DMS53 (cell line): ENCODE data around the gene RRAS.

Experiments used
- DNase-seq: peaks from one replicate; lab custom pipeline; 2025; lab: John Stamatoyannopoulos, UW

The RRAS gene

DNA sequence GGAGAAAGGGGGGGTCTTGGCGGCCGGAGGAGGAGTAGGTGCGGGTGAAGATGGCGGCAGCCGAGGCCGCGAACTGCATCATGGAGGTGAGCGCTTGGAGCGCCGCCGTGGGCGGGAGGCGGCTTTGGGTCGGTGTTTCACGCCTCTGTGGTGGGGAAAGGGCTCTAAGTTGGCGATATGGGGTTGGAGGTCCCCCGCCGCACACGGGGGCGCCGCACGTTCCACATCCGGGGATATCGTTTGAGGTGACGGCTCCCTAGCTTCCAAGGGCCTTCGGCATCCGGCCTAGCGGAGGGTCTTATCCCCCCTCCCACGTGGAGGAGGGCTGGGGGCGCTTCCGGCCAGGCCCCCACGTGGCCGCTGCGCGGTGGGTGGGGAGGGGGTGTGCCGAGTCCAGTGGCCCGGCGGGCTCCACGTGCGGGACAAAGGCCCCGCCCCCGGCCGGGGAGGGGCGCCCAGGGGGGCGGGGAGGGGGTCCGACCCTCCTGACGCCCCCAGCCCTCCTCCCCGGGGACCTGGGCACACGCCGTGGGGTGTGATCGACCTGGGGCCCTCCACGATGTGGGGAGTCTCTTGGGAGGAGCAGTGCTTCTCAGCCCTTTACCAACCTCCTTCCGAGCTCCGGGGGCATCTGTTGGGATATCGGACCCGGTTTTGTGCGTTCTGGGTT lies 37.4 kb upstream of the RRAS start, which contains the start of gene PRMT1:
Gene PRMT1, plus strand, starts transcription at position 41 of the 670 bp plus-strand sequence. Its CDS starts 10 bp downstream, at position 51.
- peak; percentile 68 for DNase-seq

DNA sequence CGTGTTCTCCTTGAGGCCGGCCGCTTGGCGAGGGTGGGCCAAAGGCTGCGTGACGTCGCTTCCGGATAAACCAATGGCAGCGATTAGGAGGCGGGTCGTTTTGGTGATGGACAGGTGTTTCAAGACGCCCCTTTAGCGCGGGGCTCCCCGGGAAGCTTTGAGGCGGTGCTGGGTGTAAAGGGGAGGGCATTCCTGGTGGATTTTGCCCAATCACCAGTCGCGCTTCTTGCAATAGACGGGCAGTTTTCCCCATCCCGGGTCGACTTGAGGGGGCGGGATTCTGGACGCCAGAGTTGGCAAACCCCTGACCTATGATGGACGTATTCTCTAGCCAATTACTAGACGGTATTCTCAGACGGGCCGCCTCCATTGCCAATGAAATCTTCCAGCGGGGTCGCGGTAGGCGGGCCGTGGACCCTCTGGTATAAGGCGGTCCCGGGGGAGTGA lies 36.9 kb upstream of the RRAS start:
- DNase-seq: peak; percentile 99

DNA sequence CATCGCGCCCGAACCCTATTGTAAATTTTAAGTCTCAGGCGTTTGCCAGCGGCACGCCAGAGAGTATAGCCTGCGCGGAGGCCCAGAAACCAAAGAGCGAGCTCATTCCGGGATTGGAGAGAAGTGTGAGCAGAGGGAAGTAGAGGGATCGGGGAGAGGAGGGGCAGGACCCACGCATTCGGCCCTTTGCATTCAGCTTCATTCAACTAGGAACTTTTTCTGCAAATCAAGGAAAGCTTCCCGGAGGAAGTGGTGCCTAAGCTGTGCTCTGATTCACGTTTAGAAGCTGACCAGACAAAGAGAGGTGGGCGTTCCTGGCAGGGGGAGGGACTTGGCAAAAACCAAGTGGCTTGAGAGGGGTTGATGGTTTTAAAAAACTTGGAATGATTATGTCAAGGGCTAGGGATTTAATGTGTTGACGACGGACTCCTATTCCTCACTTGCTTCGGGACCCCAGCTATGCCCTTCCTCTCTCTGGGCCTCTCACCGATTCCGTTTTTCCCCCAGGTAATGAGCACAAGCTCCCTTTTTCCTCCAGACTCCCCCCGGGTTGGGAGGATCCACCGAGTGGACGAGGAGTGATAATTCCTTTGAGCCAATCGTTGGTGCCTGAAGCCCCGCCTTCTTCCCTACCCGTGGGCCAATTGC lies 36.3 kb upstream of the RRAS start:
- DNase-seq: peak; percentile 95

DNA sequence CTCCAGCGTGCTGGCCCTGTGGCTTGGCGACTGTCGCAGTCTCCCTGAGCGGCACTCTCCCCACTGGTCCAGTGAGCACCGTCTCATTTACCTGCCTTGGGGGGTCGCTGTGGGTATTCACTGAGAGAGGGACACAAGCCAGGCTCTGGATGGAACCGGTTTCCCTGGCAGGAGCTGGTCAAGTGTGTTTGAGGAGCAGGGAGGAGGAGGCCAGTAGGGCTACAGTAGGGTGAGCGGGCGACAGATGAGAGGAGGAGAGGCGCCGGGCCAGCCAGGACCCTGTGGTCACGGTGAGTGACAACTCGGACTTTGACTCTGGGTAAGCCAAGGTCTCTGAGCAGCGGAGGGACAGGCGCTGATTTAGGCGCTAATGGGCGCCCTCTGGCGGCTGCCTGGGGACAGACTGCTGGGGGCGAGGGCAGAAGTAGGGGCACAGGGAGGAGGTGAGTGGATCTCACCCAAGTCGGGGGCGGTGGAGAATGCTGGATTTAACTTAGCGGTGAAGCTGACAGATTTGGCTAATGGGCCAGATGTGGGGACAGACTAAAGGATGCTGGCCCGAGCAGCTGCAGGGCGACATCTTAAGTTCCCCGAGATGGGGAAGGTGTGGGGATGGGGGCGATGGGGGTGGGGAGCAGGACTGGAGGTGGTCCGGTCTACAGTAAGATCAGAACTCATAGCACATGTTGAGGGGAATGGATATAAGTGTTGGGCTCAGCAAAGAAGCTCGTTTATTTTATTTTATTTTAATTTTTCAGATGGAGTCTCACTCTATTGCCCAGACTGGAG lies 32.4 kb upstream of the RRAS start:
- DNase-seq: peak; percentile 89

DNA sequence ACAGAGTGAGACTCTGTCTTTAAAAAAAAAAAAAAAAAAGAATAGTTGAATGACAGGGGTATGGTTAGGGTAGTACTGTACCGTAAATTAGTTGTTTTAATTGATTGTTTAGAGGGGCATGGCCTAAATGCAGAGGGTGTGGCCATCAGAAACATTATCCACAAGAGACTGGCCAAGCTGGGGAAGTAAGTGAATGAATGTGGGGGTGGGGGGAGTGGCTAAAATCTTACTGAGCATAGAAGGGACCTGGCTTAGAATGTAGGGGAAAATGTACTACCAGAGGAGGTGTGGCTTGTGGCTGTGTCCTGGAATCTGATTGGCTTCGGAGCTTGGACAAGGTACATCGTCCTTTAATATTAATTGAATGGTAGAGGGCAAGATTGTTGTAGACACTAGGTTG lies 29.6 kb upstream of the RRAS start:
- no peak for DNase-seq

DNA sequence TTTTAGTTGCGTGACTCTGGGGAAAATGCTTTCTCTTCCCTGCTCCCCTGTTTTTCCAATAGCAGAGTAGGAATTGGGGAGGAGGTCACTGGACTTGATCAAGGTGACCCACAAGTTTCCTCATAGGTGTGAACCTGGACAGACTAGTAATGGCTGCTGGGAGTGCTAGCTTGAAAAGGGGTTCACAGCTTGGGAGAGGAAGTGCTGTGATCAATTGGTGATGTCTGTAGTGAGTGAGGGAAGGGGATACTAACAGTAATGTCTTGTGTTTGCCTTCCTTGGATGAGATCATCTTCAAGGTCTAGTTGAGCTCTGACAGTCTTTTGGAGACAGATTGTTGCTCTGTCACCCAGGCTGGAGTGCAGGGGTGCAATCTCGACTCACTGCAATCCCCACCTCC lies 27.5 kb upstream of the RRAS start:
- no peak for DNase-seq

DNA sequence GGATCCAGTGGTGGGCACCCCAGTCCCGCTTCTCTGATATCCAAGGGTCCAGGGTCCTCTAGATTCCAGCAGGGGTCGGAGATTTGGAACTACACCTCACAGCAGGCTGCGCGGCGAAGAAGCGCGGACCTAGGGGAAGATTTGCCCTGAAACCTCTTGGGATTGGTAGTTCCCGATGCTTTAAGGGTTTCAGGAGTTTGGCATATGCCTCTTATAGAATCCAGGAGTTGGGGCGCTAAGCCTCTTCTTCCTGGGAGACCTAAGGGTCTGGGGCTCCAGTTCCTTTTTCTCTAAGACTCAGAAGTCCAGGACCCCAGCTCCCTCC lies 26.1 kb upstream of the RRAS start:
- peak; percentile 42 for DNase-seq

DNA sequence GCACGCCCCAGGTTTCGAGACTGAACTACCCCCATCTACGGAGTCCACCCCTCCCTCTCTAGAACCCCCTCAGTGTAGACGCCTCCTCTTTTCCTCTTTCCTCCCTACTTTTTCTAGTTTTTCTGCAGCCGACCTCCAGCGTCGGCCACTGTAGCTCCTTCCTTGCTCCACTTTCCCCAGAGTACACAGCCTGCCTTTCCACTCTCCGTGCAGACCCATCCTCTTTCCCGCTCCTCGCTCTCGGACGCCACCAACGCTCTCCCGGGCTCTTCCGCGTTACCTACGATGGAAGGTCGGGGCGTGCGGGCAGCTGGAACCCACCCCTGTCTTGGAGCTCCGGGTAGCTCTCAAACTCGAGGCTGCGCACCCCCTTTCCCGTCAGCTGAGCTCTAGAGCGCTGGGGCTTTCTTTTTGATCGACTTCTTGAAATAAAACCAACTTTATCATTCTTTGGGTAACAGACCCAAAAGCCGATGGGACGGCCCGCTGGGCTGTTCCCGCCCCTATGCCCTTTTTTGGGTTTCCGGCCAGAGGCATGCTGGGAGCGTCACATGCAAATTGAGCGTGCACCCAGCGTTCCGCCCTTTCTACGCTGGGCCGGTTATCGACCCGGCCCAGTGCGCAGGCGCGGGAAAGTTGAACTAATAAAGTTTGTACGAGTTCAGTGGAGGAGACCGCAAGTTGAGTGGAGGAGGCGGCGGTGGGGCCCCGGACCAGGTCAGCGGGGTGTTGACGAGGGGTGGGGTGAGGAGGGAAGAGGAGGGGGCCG lies 25.6 kb upstream of the RRAS start, which contains the start of the genes BCL2L12 and IRF3:
Gene BCL2L12, plus strand, starts transcription at position 583 of the 769 bp plus-strand sequence. CDS start 760 bp downstream, outside the sequence.
Gene IRF3, minus strand, starts transcription at position 507 of the 769 bp plus-strand sequence. CDS start 1,019 bp downstream, outside the sequence.
- peak; percentile 94 for DNase-seq

DNA sequence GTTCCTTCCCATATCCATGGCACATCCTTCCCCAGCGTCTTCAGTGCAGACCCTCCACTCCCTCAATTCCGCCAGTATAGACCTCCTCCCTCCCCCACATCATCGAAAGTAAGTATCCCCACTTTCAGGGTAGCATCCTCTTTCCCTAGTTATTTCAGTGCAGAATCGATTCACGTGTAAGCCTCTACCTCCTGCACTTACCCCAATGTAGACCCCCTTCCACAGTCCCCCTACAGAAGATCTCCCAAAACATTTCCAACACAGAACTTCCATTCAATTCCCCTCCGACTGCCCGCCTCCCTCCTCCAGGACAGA lies 25.1 kb upstream of the RRAS start:
- DNase-seq: no peak

DNA sequence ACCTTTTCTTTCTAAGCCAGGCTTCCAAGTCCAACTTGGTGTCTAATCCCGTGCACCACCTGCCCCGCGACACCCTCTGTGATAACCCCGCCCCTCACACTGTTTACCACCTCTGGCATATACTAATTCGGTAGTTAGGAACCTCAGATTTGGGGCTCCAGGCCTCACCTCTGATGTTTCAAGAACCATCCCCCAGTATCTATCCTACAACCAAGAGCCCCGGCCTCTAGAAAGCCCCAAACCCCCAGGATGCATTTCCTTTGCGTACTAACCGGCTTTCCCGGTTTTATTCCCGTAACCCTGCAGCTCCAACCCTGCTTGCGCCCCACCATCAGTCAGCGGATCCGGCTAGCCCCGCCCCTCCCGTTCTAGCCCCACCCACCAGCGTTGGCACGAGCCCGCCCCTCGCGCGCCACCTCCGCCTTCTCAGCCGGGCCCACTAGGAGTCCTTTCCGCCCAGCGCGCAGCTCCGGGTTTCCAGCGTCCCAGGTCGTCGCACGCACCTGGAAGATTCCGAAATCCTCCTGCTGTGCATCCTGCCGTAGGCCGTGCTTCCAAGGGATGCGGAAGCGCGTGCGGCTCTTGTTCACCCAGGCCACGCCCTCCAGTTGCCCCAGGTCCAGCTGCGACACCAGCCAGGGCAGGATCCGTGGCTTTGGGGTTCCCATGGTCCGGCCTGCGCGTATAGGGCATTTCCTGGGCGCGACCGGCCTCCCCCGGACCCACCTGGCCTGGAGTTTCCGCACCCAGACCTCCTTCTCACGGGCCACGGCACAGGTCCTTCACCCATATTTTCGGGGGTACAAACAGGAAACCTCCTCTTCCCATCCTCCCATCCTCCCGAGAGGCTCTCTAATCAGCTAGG lies 24.5 kb upstream of the RRAS start:
- peak; percentile 97 for DNase-seq

DNA sequence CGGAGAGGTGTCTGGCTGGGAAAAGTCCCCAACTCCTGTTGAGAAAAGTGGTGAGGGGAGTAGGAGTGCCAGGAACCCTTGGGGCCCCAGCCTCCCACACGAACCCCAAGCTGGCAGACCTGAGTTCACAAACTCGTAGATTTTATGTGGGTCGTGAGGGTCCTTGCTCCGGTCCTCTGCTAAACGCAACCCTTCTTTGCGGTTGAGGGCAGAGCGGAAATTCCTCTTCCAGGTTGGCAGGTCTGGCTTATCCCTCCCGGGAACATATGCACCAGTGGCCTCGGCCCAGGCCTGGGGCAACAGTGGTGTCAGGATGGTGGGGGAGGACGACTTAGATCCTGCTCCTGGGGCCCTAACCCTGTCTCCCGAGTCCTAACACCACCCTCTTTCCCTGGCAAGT lies 23.3 kb upstream of the RRAS start:
- DNase-seq: no peak

DNA sequence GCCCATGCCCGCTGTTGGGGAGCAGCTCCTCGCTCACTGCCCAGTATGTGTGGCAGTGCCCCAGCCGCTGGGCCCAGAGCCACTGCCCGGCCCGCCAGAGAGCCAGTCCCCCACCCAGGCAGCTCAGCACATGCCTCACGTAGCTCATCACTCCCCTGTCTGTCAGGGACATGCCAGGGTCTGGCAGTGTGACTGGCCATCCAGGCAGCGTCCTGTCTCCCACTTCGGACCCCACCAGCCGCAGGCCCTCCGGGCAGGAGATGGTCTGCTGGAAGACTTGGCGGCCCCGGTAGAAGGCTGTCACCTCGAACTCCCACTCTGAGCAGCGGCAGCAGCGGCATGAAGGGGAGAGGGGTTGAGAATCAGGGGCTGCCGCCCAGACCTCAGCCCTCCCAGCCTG lies 22.1 kb upstream of the RRAS start:
- DNase-seq: no peak

DNA sequence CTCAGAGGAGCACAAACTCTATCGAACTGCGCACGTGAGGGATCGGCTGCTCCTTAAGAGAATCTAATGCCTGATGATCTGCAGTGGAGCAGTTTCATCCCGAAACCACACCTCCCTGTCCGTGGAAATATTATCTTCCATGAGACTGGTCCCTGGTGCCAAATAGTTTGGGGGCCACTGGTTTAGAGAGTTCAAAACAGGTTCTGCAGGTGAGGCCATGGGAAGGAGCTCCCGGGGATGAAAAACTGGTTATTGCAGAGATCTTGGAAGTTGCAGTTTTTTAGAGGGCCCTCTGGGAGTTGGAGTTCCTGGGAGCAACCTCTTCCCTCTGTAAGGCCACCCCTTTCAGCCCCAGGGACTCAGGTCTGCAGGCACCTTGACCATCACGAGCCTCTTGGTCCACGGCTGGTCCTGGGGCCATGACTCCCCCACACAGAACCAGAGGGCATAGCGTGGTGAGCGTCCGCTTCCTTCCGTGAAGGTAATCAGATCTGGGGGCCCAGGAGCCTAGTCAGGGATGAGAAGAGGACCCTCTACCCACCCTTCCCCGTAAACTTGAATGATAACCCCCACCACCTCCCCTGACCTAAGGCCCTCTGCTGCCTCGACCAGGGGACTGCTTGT lies 20.5 kb upstream of the RRAS start:
- no peak for DNase-seq

DNA sequence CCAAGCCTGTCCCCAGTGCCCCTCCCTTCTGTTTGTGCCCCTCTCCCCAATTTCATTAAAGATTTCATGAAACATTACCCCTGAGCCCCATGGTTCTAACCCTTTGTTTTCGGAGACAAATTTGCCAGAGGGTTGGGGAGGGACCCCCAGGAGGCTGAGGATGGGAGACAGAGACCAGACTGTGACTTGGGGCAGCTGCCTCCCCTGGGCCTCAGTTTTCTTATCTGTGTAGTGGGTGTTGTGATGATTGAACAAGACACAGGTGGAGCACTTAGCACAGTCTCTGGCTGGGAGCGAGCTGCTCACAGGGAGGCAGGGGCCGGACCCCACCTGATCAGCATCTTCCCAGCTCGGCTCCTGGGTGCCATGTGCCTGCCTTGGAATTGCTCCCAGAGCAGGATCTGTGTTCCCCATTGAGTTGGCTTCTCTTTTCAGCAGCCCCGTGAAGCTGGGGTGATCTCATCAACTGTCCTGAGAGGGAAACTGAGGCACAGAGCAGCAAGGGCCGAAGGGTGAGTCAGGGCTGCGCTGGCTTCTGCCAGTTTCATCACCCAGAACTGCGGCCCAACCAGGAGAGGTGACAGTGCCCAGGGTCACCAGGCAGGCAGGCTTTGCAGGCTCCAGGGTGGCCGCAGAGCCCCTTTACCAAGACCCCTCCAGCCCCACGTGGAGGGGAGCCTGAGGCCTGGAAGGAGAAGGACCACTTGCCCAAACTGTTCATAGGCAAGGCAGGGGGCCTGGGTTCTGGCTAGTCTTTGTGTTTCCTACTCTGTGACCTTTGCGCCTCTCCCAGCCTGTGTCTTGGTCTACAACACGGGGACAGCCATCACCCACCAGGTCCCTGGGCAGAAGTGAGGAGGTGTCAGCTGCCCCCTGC lies 18.9 kb upstream of the RRAS start:
- DNase-seq: no peak

DNA sequence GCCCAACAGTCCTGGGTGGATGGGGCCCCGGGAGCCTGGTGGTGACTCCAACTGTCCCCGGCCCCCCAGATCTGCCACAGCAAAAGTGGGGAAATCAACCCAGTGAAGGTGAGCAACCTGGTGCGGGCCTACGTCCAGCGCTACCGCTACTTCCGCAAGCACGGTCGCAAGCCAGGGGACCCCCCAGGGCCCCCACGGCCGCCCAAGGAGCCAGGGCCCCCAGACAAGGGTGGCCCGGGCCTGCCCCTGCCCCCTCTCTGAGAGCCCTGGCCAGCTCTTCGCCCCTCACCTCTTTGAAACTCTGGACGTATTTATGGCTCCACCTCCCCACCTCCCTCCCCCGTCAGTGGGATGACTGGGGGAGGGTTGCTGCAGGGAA lies 18.2 kb upstream of the RRAS start:
- DNase-seq: no peak

DNA sequence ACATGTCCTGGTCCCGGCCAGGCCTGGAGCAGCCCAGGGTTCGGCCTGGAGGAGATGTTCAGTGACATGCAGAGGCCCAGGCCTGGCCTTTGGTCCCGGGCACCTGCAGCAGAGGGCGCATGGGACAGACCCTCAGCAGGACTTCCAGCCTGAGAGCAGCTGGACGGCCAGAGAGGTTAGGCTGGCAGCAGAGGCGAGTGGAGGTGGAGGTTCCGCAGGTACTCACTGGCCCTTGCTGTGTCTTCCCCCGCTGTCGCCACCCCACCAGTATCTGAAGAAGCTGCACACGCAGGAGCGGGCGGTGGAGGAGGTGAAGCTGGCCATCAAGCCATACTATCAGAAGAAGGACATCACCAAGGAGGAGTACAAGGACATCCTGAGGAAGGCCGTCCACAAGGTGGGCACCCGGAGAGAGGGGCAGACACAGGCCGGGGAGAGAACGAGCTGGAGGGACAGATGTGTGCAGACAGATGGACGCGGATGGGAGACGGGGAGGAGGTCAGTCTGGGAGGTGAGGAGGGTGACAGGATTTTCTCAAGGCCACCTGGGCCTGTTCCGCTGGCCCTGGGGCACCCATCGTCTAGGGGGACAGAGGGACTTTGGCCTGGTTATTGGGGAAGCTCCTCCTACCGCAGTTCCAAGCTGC lies 17.7 kb upstream of the RRAS start:
- no peak for DNase-seq

DNA sequence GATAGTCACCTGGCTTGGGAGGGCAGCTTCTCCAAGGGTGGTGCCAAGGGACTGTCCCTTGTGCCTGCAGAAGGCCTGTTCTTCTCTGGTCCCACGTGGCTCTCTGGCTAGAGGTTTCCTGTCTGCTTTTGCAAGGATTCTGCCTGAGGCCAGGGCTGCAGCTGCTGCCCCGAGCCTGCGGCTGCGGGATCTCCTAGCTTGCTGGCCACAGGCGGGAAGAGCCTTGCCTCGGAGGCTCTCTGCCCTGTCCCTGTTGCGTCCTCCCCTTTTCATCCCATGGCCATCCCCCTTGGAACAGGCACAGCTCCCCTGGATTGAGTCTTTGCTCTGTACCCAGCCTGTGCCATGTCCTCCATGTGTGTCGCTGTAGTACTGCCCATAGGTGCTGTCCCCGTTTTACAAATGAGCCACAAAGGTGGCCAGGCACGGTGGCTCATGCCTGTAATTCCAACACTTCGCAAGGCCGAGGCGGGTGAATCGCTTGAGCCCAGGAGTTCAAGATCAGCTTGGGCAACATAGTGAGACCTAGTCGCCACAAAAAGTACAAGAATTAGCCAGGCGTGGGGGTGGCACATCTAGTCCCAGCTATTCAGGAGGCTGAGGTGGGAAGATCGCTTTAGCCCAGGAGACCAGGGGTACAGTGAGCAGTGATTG lies 16.6 kb upstream of the RRAS start:
- no peak for DNase-seq

DNA sequence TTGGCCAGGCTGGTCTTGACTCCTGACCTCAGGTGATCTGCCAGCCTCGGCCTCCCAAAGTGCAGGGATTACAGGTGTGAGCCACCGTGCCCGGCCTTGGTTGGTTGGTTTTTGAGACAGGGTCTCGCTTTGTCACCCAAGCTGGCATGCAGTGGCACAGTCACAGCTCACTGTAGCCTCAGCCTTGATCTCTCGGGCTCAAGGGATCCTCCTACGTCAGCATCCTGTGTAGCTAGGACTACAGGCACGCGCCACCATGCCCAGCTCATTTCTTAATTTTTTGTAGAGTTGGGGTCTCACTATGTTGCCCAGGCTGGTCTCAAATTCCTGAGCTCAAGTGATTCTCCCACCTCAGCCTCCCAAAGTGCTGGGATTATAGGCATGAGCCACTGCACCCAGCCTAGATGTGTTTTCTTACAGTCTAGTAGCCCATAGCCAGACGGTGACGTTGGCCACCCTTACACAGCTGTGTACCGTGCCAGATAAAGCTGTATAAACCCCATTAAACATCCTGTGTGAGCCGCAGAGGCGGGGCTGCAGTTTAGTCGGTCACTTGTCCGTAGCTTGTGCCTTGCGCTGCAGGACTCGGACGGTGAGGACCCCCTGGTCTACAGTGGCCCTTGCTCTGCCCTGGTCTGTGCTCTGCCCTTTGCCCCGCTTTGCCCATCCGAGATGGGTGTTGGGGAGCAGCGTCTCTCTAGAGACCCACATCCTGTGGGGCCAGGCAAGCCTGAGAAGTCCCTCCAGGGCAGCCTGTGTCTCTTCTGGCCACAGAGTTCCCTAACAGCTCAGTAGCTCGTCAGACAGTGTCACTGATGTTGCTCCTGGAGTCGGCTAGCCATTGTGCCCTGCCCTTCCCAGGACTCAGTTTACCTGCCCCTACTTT lies 15.9 kb upstream of the RRAS start:
- no peak for DNase-seq
